ENCODE results near the gene INKA1.

Gene INKA1
- 0.52 to 1.4 (median 1.3) reads per million in 3 donors for total RNA-seq

GRCh38 chr3:49802719-49803464, at the start of gene INKA1:
INKA1 (plus strand) TSS chr3:49803261; CDS start chr3:49803393, 132 bp downstream.
- H3K27me3 ChIP-seq (replicated peaks; ENCODE audit: control insufficient read depth, insufficient read depth, low read length, poor library complexity, severe bottlenecking): no peaks in the 10 kb centered on the region
- H3K36me3 ChIP-seq (ENCODE audit: control insufficient read depth, insufficient read depth, low read length): no peaks in the 10 kb centered on the region
- peak within 1 kb of the TSS; percentile 77 for H3K27ac ChIP-seq (ENCODE audit: insufficient read depth, low read length, poor library complexity, severe bottlenecking)
- peak; percentile 74 to 82 (median 76) for DNase-seq
- H3K4me1 ChIP-seq (ENCODE audit: control insufficient read depth, insufficient read depth, low read length, poor library complexity, severe bottlenecking): peaks cover 22% of the 10 kb centered on the region
- peak within 1 kb of the TSS; percentile 71 for H3K4me3 ChIP-seq (ENCODE audit: insufficient read depth, low read depth, low read length, poor library complexity, severe bottlenecking)
- H3K9me3 ChIP-seq (ENCODE audit: control insufficient read depth, low read length): no peaks in the 10 kb centered on the region

- no peak for DNase-seq
- no peaks in the 10 kb centered on the region for H3K9me3 ChIP-seq (ENCODE audit: control insufficient read depth, low read length)
- no peaks in the 10 kb centered on the region for H3K27me3 ChIP-seq (replicated peaks; ENCODE audit: control insufficient read depth, insufficient read depth, low read length, poor library complexity, severe bottlenecking)
- no peak overlapping the region for H3K27ac ChIP-seq (ENCODE audit: insufficient read depth, low read length, poor library complexity, severe bottlenecking)
- H3K36me3 ChIP-seq (ENCODE audit: control insufficient read depth, insufficient read depth, low read length): no peaks in the 10 kb centered on the region
- no peak overlapping the region for H3K4me3 ChIP-seq (ENCODE audit: insufficient read depth, low read depth, low read length, poor library complexity, severe bottlenecking)
- no peaks in the 10 kb centered on the region for H3K4me1 ChIP-seq (ENCODE audit: control insufficient read depth, insufficient read depth, low read length, poor library complexity, severe bottlenecking)
Measured at GRCh38 chr3:49754536-49754935, 48.5 kb upstream of the INKA1 start.

- DNase-seq: no peak
- no peaks in the 10 kb centered on the region for H3K36me3 ChIP-seq (ENCODE audit: control insufficient read depth, insufficient read depth, low read length)
- no peaks in the 10 kb centered on the region for H3K9me3 ChIP-seq (ENCODE audit: control insufficient read depth, low read length)
- H3K27me3 ChIP-seq (replicated peaks; ENCODE audit: control insufficient read depth, insufficient read depth, low read length, poor library complexity, severe bottlenecking): no peaks in the 10 kb centered on the region
- no peak overlapping the region for H3K4me3 ChIP-seq (ENCODE audit: insufficient read depth, low read depth, low read length, poor library complexity, severe bottlenecking)
- no peak overlapping the region for H3K27ac ChIP-seq (ENCODE audit: insufficient read depth, low read length, poor library complexity, severe bottlenecking)
- no peaks in the 10 kb centered on the region for H3K4me1 ChIP-seq (ENCODE audit: control insufficient read depth, insufficient read depth, low read length, poor library complexity, severe bottlenecking)
Measured at GRCh38 chr3:49756036-49756435, 47.0 kb upstream of the INKA1 start.

- H3K9me3 ChIP-seq (ENCODE audit: control insufficient read depth, low read length): no peaks in the 10 kb centered on the region
- H3K36me3 ChIP-seq (ENCODE audit: control insufficient read depth, insufficient read depth, low read length): no peaks in the 10 kb centered on the region
- H3K27me3 ChIP-seq (replicated peaks; ENCODE audit: control insufficient read depth, insufficient read depth, low read length, poor library complexity, severe bottlenecking): no peaks in the 10 kb centered on the region
- no peak overlapping the region for H3K4me3 ChIP-seq (ENCODE audit: insufficient read depth, low read depth, low read length, poor library complexity, severe bottlenecking)
- no peak overlapping the region for H3K27ac ChIP-seq (ENCODE audit: insufficient read depth, low read length, poor library complexity, severe bottlenecking)
- no peak for DNase-seq
- no peaks in the 10 kb centered on the region for H3K4me1 ChIP-seq (ENCODE audit: control insufficient read depth, insufficient read depth, low read length, poor library complexity, severe bottlenecking)
Measured at GRCh38 chr3:49757197-49757596, 45.9 kb upstream of the INKA1 start.

GRCh38 chr3:49759226-49759625, 43.8 kb upstream of the INKA1 start:
- Histone ChIP-seq H3K4me1 (ENCODE audit: control insufficient read depth, insufficient read depth, low read length, poor library complexity, severe bottlenecking) (no peaks in the 10 kb centered on the region), H3K36me3 (ENCODE audit: control insufficient read depth, insufficient read depth, low read length) (no peaks in the 10 kb centered on the region), H3K9me3 (ENCODE audit: control insufficient read depth, low read length) (no peaks in the 10 kb centered on the region), H3K27ac (ENCODE audit: insufficient read depth, low read length, poor library complexity, severe bottlenecking) (no peak overlapping the region), H3K4me3 (ENCODE audit: insufficient read depth, low read depth, low read length, poor library complexity, severe bottlenecking) (no peak overlapping the region), H3K27me3 (replicated peaks; ENCODE audit: control insufficient read depth, insufficient read depth, low read length, poor library complexity, severe bottlenecking) (no peaks in the 10 kb centered on the region)
- DNase-seq: no peak

GRCh38 chr3:49761661-49762060, 41.4 kb upstream of the INKA1 start:
- Histone ChIP-seq H3K27me3 (replicated peaks; ENCODE audit: control insufficient read depth, insufficient read depth, low read length, poor library complexity, severe bottlenecking) (no peaks in the 10 kb centered on the region), H3K4me3 (ENCODE audit: insufficient read depth, low read depth, low read length, poor library complexity, severe bottlenecking) (no peak overlapping the region), H3K36me3 (ENCODE audit: control insufficient read depth, insufficient read depth, low read length) (no peaks in the 10 kb centered on the region), H3K4me1 (ENCODE audit: control insufficient read depth, insufficient read depth, low read length, poor library complexity, severe bottlenecking) (no peaks in the 10 kb centered on the region), H3K9me3 (ENCODE audit: control insufficient read depth, low read length) (no peaks in the 10 kb centered on the region), H3K27ac (ENCODE audit: insufficient read depth, low read length, poor library complexity, severe bottlenecking) (no peak overlapping the region)
- no peak for DNase-seq

- H3K4me3 ChIP-seq (ENCODE audit: insufficient read depth, low read depth, low read length, poor library complexity, severe bottlenecking): no peak overlapping the region
- no peaks in the 10 kb centered on the region for H3K9me3 ChIP-seq (ENCODE audit: control insufficient read depth, low read length)
- no peaks in the 10 kb centered on the region for H3K4me1 ChIP-seq (ENCODE audit: control insufficient read depth, insufficient read depth, low read length, poor library complexity, severe bottlenecking)
- H3K27ac ChIP-seq (ENCODE audit: insufficient read depth, low read length, poor library complexity, severe bottlenecking): no peak overlapping the region
- no peaks in the 10 kb centered on the region for H3K36me3 ChIP-seq (ENCODE audit: control insufficient read depth, insufficient read depth, low read length)
- H3K27me3 ChIP-seq (replicated peaks; ENCODE audit: control insufficient read depth, insufficient read depth, low read length, poor library complexity, severe bottlenecking): no peaks in the 10 kb centered on the region
- no peak for DNase-seq
Measured at GRCh38 chr3:49763981-49764380, 39.1 kb upstream of the INKA1 start.

- Histone ChIP-seq H3K36me3 (ENCODE audit: control insufficient read depth, insufficient read depth, low read length) (peaks cover 7% of the 10 kb centered on the region), H3K9me3 (ENCODE audit: control insufficient read depth, low read length) (no peaks in the 10 kb centered on the region), H3K4me1 (ENCODE audit: control insufficient read depth, insufficient read depth, low read length, poor library complexity, severe bottlenecking) (no peaks in the 10 kb centered on the region), H3K27ac (ENCODE audit: insufficient read depth, low read length, poor library complexity, severe bottlenecking) (no peak overlapping the region), H3K27me3 (replicated peaks; ENCODE audit: control insufficient read depth, insufficient read depth, low read length, poor library complexity, severe bottlenecking) (no peaks in the 10 kb centered on the region), H3K4me3 (ENCODE audit: insufficient read depth, low read depth, low read length, poor library complexity, severe bottlenecking) (no peak overlapping the region)
- DNase-seq: no peak
Measured at GRCh38 chr3:49769286-49769915, 33.7 kb upstream of the INKA1 start.

- no peaks in the 10 kb centered on the region for H3K4me1 ChIP-seq (ENCODE audit: control insufficient read depth, insufficient read depth, low read length, poor library complexity, severe bottlenecking)
- H3K4me3 ChIP-seq (ENCODE audit: insufficient read depth, low read depth, low read length, poor library complexity, severe bottlenecking): no peak overlapping the region
- no peaks in the 10 kb centered on the region for H3K9me3 ChIP-seq (ENCODE audit: control insufficient read depth, low read length)
- H3K27me3 ChIP-seq (replicated peaks; ENCODE audit: control insufficient read depth, insufficient read depth, low read length, poor library complexity, severe bottlenecking): no peaks in the 10 kb centered on the region
- no peak overlapping the region for H3K27ac ChIP-seq (ENCODE audit: insufficient read depth, low read length, poor library complexity, severe bottlenecking)
- no peak for DNase-seq
- H3K36me3 ChIP-seq (ENCODE audit: control insufficient read depth, insufficient read depth, low read length): peaks cover 7% of the 10 kb centered on the region
Measured at GRCh38 chr3:49769926-49770325, 33.1 kb upstream of the INKA1 start.

- Histone ChIP-seq H3K4me1 (ENCODE audit: control insufficient read depth, insufficient read depth, low read length, poor library complexity, severe bottlenecking) (no peaks in the 10 kb centered on the region), H3K9me3 (ENCODE audit: control insufficient read depth, low read length) (no peaks in the 10 kb centered on the region), H3K27ac (ENCODE audit: insufficient read depth, low read length, poor library complexity, severe bottlenecking) (no peak overlapping the region), H3K27me3 (replicated peaks; ENCODE audit: control insufficient read depth, insufficient read depth, low read length, poor library complexity, severe bottlenecking) (no peaks in the 10 kb centered on the region), H3K4me3 (ENCODE audit: insufficient read depth, low read depth, low read length, poor library complexity, severe bottlenecking) (no peak overlapping the region), H3K36me3 (ENCODE audit: control insufficient read depth, insufficient read depth, low read length) (peaks cover 15% of the 10 kb centered on the region)
- no peak for DNase-seq
Measured at GRCh38 chr3:49771340-49771938, 31.6 kb upstream of the INKA1 start.

Data from effector memory CD4-positive, alpha-beta T cell (primary cell).